Measurements from ENCODE around the gene PBRM1.

GRCh38 chr3:52719618-52720017 lies 33.9 kb upstream of the PBRM1 start:
- TF ChIP-seq CTCF (IDR thresholded peaks at IDR 0.05) (no peak), POLR2A (IDR thresholded peaks at IDR 0.05) (no peak)
